Testis (tissue), 3 donors: Measurements from ENCODE around the gene LIPE. TPM values are rescaled to one million over a fixed set of nuclear protein-coding genes. Genes with fewer than 3 reads are reported as not detected.
A peak's percentile ranks its signal among the peaks of the same experiment; 100 is the strongest.

Experiments
- DNase-seq: peaks from one replicate; pipeline ENCODE4 v3.0.0-alpha.2; 2019
- H3K27ac ChIP-seq, 2 donors: fragments of 200-600 bp; sonication (generic); one replicate each; pipeline ENCODE4 v1.5.1; 2019
- H3K27me3 ChIP-seq: fragments of 200-600 bp; sonication (generic); one replicate; pipeline ENCODE4 v1.5.1; 2019
- H3K36me3 ChIP-seq: fragments of 200-600 bp; sonication (generic); one replicate; pipeline ENCODE4 v1.5.1; 2017; ENCODE audit warnings: low read depth; ENCODE audit errors: missing control alignments
- H3K4me1 ChIP-seq: fragments of 200-600 bp; sonication (generic); one replicate; pipeline ENCODE4 v1.5.1; 2019
- H3K4me3 ChIP-seq, 2 donors: fragments of 200-600 bp; sonication (generic); one replicate each; pipeline ENCODE4 v1.5.1; 2017 to 2019
- H3K9me3 ChIP-seq: fragments of 200-600 bp; sonication (generic); one replicate; pipeline ENCODE4 v1.5.1; 2017
- CTCF ChIP-seq, 3 experiments: fragments of 450-650 bp in 2 of 3; fragments of 200-600 bp in 1 of 3; sonication (generic) in 1 of 3; IDR thresholded peaks; one replicate each; pipeline ENCODE4 v1.5.1; 2016 to 2019; ENCODE audit warnings: antibody characterized with exemption in 3 of 3, mild to moderate bottlenecking in 2 of 3, moderate library complexity in 1 of 3
- POLR2A ChIP-seq: fragments of 450-650 bp; IDR thresholded peaks from one replicate; pipeline ENCODE4 v1.6.1; 2017; ENCODE audit warnings: antibody characterized with exemption, mild to moderate bottlenecking, moderate library complexity
- WGBS, 2 donors: methylation state at CpG; one replicate each; pipeline ENCODE4 v1.1.5; 2018; 5-methylcytosine and 5-hydroxymethylcytosine counted together
- intact Hi-C: fragments of 100-400 bp; cut with DNase I; formaldehyde crosslinking; loops from one replicate; pipeline ENCODE4 v1.15.1; 2023; ENCODE audit warnings: low total_unique reads
- polyA plus RNA-seq: library from polyadenylated mRNA; stranded (reverse); fragments of 350-450 nt; fragmentation: Illumina TruSeq; extraction: RNeasy Lipid Tissue Mini Kit (QIAGEN cat#74804); gene quantifications from one replicate; pipeline ENCODE4 v1.2.3, GENCODE V29; 2014; ENCODE audit warnings: low read depth, low replicate concordance; ENCODE audit not compliant: insufficient read depth
- total RNA-seq, 2 donors: library from RNA; depleted of rRNA; stranded (reverse); fragments of >200 nt; gene quantifications; one replicate each; pipeline ENCODE4 v1.2.3, GENCODE V29; 2016

The LIPE gene
- total and polyA plus RNA-seq, 3 donors from 2014 or later = 49.2 to 131 (median 73.5) TPM

GRCh38 chr19:42392165-42392564, 35.0 kb downstream of the LIPE start:
- no peaks in the 10 kb centered on the region for H3K36me3 ChIP-seq
- H3K27me3 ChIP-seq = no peaks in the 10 kb centered on the region
- intact Hi-C loops = no loop called here
- H3K9me3 ChIP-seq = no peaks in the 10 kb centered on the region
- TF ChIP-seq POLR2A (no peak), CTCF (IDR thresholded peaks at IDR 0.05) (no peak)
- no peak for DNase-seq
- no peak overlapping the region for H3K27ac ChIP-seq
- peaks cover 4% of the 10 kb centered on the region for H3K4me1 ChIP-seq
- WGBS, 2 donors = 68 to 77% methylated on average over 4 of the region's 4 CpGs
- no peak overlapping the region for H3K4me3 ChIP-seq

- intact Hi-C loops = no loop called here
- Histone ChIP-seq H3K27ac (no peak within 1 kb of the TSS), H3K4me3 (no peak within 1 kb of the TSS), H3K4me1 (peaks cover 4% of the 10 kb centered on the region), H3K27me3 (no peaks in the 10 kb centered on the region), H3K36me3 (no peaks in the 10 kb centered on the region), H3K9me3 (no peaks in the 10 kb centered on the region)
- no peak for TF ChIP-seq CTCF (IDR thresholded peaks at IDR 0.05)
- TF ChIP-seq POLR2A = no peak
- WGBS, 2 donors = 53 to 59% methylated on average over 12 of the region's 12 CpGs
- DNase-seq = no peak
These were observed 37.3 kb downstream of the LIPE start, which contains the start of gene CNFN for GRCh38 chr19:42389899-42390298. CNFN (minus strand) TSS chr19:42390297; CDS start chr19:42389037, 1,260 bp downstream.

DNA sequence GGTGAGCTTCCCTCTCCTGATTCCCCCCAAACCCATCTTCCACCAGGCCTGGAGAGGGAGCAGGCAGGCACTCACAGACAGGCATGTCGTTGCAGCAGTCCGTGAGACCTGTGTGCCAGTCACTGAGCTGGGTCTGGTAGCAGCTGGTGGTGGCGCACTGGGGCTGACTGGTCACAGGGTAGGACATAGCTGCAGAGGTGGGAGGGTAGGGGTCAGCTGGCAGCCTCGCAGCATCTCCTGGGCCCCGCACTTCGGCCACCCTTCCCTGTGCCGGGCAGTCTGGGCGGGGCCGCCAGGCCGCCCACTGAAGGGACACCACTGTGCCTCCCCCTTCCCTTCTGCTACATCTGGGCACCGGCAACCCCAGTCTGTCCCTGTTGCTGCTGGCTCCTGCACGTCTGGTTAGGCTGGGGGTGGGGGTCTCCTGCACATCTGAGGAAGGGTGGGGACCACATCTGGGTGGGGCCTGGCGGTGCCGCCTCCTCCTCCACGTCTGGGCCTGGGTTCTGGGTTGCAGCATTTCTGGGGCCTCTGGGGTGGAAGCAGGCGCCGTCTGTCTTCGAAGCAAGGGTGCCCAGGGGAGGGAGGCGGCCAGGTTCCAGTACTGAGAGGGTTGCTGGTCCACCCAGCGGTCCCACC, 38.2 kb downstream of the LIPE start:
- no peaks in the 10 kb centered on the region for H3K27me3 ChIP-seq
- no peak for DNase-seq
- H3K4me3 ChIP-seq = no peak overlapping the region
- 74 to 83% methylated on average over 16 to 18 of the region's 20 CpGs for WGBS, 2 donors
- no peaks in the 10 kb centered on the region for H3K36me3 ChIP-seq
- intact Hi-C loops = no loop called here
- TF ChIP-seq POLR2A (no peak), CTCF (IDR thresholded peaks at IDR 0.05) (no peak)
- H3K4me1 ChIP-seq = peaks cover 4% of the 10 kb centered on the region
- H3K9me3 ChIP-seq = no peaks in the 10 kb centered on the region
- H3K27ac ChIP-seq = no peak overlapping the region

GRCh38 chr19:42386974-42387707, 40.0 kb downstream of the LIPE start:
- intact Hi-C loops = no loop called here
- 2 to 3% methylated on average over 25 to 48 of the region's 48 CpGs for WGBS, 2 donors
- TF ChIP-seq POLR2A (no peak), CTCF (IDR thresholded peaks at IDR 0.05) (peak in 2 of 3 experiments; percentile 33 to 37)
- Histone ChIP-seq H3K9me3 (no peaks in the 10 kb centered on the region), H3K36me3 (no peaks in the 10 kb centered on the region), H3K4me3 (peak overlapping the region; percentile 29 to 47), H3K4me1 (peaks cover 4% of the 10 kb centered on the region), H3K27ac (no peak overlapping the region), H3K27me3 (no peaks in the 10 kb centered on the region)
- DNase-seq = peak; percentile 75
